HG03571 (cell line): ENCODE data around the gene ETFB.

ENCODE experiments used
- ATAC-seq: cut with Tn5 transposase; IDR thresholded peaks from one replicate; pipeline ENCODE4 v1.9.1; 2021; ENCODE audit not compliant: unreplicated experiment

Gene ETFB

DNA sequence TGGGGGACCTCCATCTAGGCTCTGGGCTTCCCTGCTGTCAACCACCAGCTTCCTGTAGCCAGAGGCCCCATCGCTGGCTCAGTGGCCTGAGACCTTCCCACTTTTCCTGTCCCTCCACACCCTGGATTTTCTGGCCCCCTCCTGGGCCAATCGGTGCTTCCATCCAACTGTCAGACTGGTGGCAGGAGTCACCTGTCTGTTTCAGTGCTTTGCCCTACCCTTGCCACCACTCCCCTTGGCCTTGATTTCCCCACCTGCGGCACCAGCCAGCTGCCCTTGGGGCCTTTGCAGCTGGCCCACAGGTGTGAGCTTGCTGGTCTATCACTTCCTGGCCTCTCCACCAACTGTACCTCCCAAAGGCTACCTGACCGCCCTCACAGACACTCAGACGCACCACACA, 36.8 kb downstream of the ETFB start:
- no peak for ATAC-seq

DNA sequence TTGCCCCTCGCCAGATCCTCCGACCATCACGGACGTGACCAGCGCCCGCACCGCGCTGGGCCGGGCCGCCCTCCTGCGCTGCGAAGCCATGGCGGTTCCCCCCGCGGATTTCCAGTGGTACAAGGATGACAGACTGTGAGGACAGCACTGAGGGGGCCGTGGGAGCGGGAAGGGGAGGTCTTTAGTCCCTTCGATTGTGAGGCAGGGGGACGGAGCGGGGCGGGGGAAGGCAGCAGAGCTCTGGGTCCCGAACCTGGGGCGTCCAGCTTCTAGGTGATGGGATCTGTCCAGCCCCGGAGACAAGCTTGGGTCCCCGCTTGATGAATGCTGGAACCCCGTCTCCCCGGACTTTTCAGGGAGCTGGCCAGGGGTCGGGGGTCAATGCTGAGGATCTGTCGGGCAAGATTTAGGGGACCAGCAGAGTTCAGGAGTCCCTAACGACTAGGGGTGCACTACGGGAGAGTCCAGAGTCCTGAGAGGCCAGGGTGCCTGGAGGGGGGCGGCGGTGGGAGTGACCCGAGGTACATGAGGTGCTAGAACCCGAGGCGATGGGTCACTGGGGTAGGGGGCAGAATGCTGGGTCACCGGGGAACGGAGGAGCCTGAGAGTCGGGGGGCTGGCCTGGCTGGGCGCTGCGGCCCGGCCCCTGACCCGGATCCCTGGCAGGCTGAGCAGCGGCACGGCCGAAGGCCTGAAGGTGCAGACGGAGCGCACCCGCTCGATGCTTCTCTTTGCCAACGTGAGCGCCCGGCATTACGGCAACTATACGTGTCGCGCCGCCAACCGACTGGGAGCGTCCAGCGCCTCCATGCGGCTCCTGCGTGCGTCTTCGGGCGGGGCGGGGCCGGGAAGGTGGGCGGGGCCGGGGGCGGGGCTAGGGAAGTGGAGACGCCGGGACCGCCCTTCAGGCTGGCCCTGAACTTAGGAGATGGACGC, 38.9 kb downstream of the ETFB start:
- ATAC-seq = no peak

DNA sequence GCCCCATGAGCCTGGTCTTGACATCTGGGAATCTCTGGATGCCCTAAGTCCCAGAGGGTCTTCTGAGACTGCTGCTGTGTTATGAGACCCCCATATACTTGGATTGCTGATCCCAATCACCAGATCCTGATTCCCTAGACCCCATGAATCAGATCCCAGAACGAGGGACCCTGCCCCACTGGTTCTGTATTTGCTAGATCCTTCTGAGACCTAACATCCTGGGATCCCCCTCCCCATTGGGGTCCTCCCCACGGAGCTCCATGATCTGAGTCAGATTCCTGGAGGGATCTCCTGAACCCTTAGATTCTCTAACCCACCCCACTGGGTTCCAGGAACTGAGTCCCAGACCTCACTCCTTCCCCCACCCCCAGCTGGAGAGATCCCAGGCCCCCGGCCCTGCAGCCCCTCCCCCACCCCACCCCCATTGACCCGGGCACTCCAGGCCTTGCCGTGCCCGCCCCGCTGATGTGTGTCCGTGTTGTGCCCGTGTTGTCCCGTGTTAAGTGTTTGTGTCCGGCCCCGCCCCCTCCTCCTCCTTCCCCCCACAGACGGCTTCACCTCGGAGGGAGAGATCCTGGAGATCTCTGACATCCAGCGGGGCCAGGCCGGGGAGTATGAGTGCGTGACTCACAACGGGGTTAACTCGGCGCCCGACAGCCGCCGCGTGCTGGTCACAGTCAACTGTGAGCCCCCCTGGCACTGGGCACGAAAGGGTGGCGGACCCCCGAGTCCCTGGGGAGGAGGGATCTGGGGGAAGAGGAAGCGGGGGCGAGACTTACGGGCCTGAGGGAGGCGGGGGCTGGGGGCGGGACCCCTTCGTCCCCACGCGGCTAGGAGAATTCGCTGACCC, 39.7 kb downstream of the ETFB start:
- no peak for ATAC-seq

DNA sequence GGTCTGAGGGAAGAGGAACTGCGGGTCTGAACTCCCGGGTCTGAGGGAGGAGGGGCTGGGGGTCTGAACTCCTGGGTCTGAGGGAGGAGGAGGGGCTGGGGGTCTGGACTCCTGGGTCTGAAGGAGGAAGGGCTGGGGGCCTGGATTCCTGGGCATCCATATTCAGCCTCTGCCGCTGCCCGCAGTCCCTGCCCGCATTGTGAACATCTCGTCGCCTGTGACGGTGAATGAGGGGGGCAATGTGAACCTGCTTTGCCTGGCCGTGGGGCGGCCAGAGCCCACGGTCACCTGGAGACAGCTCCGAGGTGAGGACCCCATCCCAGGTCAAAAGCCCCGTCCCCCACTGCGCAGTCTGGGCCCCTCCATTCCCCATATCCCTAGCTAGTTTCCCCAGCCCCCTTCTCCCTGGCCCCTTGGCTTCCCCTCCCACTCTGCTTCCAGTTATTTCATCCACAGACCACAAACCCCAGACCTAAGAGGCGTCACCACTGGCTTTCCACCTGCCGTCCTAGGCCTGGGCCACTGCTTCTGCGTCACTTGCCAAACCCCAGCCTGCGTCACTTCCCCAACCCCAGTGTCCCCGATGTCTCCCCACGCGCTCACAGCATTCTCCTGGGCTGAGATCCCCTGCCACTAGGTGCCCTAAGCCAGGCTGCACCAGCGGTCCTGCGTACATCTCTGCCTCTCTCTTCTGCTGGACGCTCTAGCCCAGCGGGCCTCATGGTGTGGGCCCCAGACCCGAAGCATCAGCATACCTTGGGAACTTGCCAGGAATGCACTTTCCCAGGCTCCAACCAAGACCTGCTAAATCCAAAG, 40.8 kb downstream of the ETFB start:
- ATAC-seq = no peak

DNA sequence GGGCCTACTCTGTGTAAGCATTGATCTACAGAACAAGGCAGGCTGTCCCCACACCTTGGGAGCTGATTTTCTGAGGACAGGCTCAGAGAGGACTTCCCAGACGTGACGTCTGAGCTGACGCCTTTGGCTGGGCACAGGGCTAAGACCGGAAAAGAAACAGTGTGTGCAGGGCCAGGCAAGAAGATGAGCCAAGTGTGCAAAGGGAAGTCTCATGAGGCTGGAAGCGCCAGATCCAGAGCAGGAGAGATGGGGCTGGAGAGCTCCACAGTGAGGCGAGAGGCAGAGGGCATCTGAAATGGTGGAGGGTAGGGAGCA, 42.1 kb downstream of the ETFB start:
- ATAC-seq = no peak

DNA sequence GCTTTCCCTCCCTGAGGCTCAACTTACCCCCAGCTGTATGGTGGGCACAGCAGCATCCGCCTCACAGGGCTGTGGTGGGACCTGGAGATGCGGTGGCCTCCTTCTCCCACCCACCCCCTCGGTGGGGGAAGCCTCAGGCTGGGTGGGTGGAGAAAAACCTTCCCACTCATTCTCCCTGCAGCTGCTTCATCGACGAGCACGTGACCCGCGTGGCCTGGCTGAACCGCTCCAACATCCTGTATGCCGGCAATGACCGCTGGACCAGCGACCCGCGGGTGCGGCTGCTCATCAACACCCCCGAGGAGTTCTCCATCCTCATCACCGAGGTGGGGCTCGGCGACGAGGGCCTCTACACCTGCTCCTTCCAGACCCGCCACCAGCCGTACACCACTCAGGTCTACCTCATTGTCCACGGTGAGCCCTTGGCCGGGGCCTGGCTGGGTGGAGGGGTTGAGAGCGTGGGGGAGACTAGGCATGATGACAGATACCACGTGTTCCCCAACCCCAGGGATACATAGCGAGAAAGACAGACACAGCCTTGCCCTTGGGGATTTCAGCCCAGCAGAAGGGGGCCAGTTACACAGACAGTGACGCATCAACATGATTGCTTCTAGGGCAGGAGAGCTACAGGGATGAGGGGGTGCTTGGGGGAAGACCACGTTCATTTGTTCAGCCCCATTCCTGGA, 42.6 kb downstream of the ETFB start:
- no peak for ATAC-seq

DNA sequence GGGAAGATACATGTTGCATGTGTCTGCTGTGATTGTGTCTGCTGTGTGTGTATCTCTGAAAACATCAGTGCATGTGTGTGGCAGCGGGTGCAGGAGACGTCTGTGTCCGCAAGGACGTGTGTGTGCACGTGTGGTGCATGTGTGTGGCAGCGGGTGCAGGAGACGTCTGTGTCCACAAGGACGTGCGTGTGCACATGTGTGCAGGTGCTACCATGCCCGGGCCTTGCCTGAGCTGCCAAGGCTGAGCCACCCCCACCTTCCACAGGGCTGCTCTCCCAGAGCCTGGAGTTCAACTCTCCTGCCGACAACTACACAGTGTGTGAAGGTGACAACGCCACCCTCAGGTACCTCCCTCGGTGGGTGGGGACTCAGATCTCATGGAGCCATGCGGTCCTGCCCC, 44.4 kb downstream of the ETFB start:
- no peak for ATAC-seq

DNA sequence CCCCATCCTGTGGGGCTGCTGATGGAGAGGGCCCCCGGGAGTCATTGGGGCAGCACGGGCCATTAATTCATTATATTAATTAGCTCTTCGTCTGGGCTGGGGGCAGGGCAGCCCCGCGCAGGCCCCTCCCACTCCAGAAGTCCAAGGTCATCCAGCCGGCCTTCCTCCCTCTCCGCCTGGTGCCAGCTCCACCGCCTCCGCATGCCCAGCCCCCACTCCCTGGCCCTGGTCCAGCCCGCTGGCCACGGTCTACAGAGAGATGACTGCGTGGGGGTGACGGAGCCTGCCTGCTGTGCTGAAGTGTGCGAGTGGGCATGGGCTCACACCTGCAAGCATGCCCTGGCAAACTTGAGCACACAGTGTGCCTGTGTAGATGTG, 45.9 kb downstream of the ETFB start:
- no peak for ATAC-seq

DNA sequence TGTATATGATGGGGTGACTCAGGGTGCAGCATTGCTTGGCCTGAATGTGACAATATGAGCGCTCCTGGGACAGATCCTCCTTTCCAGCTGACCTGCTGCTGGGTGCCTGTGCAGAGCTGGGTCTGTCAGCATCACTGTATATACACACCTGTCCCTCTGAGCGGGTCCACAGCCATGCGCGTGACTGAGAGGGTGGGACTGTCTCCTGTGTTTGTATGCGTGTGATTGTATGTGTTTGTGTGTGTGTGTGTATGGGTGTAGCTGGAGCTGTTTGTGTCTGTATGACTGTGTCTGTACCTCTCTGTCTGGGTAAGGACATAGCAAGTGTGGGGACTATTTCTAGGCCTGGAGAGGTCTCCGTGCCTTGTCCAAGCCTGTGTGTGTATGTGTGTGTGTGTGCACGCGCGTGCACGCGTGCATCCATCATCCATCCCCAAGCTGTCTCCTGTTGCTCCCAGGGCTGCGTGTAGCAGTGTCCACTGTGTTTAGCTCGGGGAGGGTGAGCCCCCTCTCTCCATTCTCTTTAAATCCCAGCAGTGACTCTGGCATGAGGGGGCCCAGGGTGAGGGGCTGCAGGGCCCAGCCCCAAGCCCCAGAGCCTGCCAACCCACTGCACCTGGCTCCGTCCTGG, 46.4 kb downstream of the ETFB start:
- ATAC-seq = no peak

DNA sequence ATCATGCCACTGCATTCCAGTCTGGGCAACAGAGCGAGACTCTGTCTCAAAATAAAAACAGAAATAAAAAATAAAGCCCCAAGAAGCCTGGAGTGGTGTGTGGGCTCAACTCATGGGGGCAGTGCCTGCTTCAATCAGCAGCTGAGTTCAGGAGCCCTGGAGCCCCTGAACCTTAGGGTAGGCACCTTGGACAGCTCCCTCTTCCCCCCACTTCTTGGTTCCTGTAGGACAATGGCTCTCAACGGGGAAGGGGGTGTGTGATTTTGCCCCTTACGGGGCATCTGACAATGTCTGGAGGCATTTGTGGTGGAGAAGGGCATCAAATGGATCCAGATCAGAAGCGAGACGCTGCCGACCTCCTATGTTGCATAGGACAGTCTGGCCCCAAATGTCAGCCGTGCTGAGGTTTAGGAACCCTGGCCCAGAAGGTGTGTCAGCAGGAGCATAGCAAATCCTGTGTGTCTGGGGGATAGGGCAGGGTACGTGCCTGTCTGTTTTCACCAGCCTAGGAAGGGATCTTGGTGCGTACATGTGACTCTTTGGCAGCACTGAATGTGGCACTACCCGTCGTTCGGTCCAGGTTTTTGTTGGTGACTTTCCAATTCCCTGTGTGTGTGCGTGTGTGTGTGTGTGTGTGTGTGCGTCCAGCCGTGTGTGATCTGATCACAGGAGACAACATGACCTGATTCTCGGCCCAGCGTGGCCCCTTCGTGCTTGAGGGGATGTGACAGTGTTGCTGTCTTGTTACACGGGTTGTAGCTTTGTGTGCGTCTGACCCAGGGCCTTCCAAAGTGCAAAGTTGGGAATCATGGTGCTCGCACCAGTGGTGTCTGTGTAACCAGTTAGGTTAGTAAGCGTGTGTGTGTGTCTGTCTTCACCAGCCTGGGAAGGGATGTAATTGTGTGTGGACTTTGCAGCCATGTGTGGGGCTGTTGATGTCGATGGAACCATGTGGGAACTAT, 47.2 kb downstream of the ETFB start:
- no peak for ATAC-seq

DNA sequence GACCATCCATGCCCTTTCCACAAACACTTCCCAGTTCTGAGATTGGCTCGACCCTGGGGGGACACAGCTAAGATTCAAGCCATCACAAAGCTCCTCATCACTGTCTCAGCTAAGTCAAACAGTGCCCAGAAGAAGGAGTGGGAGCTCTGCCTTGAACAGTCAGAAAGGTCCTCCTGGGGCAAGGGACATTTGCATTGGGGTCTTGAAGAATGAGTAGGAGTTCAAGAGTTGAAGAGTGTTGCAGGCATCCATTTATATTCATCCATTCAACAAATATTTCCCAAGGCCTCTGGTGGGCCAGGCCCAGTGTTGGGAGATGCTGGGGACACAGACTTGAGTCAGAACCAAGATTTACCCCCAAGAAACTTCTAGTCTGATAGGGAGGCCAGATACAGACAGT, 48.2 kb downstream of the ETFB start:
- no peak for ATAC-seq

DNA sequence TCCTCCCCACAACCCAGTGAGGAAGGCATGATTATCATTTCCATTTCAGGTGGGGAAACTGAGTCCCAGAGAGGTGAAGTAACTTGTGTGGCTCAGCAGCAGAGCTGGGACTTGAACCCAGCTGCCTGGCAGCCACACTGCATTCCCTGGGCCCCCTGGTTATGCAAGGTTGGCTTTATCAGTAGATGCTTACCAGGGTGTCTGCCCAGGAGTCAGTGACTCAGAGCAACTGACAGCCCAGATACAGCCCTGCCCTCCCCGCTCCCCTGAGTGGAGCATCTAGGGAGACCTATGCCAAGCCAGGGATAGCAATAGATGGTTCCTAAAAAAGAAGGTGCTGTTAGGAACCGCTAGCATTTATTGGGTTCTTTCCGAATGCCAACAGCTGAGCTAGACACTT, 48.8 kb downstream of the ETFB start:
- no peak for ATAC-seq

DNA sequence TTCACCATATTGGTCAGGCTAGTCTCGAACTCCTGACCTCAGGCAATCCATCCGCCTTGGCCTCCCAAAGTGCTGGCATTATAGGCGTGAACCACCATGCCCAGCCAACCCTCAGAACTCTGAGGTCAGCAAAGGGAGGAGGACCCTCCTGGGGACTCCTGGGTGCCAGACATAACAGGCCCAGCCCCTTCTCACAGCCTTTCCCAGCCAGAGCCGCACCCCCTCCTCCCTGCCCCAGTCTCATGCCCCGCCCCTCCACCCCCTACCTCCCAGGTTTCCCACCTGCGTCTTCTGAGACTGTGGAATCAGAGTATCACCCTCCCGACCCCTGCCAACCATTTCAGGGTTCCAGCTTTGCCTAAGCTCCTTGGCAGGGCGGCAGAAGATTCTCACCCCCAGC, 49.5 kb downstream of the ETFB start:
- ATAC-seq = no peak

DNA sequence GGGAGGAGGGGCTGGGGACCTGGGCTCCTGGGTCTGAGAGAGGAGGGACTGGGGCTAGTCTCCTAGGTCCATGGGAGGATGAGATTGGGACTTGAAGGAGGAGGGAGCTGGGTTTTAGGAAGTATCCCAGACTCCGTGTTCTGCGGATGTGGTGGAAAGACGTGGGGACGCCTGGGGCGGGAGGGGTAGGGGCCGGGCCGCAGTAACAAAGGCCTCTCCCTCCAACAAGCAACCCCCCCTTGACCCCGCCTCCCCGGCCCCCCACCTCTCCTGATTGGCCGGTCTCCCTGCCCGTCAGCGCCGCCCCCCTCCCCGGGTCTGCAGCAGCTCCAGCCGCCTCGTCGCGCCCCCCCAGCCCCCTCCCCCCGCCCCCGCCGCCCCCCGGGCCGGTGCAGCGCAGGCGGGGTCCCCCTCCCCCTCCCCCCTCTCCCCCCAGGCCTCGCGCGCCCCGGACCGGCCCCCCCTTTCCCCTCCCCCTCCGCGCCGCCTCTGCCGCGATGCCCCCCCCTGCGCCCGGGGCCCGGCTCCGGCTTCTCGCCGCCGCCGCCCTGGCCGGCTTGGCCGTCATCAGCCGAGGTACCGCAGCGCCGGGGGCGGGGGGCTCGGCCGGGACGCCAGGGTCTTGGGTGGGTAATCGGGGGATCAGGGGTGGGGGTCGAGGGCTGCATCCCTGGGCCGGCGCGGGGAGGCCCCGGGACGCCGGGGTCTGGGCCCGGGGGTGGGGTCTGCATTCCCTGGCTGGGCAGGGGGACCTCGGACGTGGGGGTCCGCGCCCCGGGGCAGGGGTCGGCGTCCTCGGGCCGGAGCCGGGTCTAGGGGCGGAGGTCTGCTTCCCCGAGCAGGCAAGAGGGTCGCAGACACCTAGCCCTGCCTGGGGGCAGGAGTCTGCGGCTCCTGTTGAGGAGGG, 54.6 kb downstream of the ETFB start, which contains the start of gene IGLON5:
IGLON5 (plus strand) TSS at position 294 of the 907 bp plus-strand sequence; CDS start at position 498, 204 bp downstream.
- no peak for ATAC-seq

DNA sequence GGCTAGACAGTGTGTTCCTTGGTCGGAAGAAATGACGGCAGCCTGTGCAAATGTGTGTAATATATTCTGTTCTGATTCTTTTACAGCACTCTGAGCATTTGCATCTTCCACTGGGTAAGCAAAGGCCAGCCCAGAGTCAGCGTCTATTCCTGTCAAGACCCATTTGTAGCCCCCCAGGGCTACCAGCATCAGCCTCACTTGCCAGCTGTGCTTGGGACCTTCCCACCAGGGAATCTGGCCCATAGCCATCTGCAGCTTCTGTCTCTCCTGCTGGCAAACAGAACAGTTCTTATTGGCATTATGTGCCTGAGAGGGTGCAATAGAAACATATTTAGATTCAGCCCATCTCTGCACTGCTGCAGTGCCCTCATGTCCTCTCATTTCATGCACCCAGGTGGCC, 60.7 kb downstream of the ETFB start:
- ATAC-seq = no peak

DNA sequence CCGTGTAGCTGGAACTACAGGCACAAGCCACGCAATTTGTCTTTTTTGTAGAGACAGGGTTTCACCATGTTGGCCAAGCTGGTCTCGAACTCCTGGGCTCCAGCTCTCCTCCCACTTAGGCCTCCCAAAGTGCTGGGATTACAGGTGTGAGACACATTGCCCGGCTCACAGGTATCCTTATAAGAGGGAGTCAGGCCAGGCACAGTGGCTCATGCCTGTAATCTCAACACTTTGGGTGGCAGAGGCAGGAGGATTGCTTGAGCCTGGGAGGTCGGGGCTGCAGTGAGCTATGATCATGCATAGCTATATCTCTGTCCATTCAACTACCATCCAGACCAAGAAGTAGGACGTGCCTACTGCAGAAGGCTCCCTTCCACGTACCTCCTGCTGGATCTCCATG, 64.9 kb downstream of the ETFB start:
- ATAC-seq = no peak

DNA sequence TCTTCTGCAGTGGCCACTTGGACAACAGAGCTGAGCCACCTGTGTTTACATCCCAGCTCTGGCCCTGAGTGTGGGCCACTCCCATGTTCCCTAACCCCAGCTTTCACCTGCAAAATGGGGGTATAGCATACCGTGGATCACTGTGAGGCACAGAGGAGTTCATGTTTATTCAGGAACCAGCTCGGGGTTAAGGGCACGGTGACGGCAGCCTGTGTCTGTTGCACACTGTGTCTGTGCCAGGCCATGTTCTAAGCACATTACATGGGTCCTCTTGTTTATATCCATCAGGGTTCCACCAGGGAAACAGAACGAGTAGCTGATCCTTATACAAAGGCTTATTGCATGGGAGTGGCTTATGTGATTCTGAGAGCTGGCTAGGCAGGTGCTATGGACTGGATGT, 68.8 kb downstream of the ETFB start:
- no peak for ATAC-seq
